ENCODE measurements around the gene MXRA5. TPM values are rescaled to one million over a fixed set of nuclear protein-coding genes. Genes with fewer than 3 reads are reported as not detected.
"Not testable (repeated sequence)": the region's sequence is repeated elsewhere in the genome, so short reads cannot be mapped to it uniquely, and the experiment has no call there.

Gene MXRA5
- total RNA-seq, 1 donor from 2014 or later: 3.5 TPM

DNA sequence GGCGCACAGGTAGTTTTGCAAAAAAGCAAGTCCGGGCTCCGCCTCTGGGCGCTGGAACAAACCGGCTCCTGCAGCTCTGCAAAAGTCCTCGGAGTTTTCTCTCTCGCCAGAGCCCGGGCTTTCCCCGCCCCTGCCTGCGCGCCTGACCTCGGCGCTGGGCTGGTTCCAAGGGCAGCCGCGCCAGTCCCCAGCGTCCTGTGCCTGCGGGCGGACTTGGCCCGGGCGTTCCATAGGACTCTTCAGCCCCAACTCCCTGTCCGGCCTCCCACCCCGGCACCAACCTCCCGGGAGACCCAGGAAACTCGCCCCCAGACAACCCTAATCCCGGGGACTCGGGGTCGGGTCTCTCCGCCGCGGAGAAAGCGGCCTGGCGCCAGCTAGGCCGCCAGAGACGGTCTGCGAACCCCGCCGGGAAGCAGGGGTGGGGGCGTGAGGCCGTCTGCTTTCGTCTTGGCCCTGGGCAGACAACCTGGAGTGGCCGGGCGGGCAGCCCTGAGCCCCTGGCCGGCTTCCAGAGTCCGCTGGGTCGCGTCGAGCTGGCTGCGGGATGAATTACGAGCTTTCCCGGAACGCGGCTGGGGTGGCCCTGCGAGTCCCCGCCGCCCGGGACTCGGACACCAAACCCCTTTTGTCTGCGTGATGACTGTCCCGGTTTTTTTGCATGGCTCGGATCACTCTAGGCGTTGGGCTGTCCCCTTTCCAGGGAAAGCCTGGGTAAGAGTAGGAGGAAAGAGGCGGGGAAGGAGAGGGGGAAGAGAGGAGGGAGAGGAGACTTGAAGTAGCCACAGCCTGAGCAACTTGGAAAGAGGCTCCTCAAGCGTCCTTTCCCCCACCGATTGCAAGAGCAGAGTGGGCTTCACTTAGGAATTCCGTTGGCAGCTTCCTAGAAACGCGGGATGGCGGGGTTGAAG lies 916 bp downstream of the MXRA5 start:
- no peak for DNase-seq (ENCODE audit: low spot score)

DNA sequence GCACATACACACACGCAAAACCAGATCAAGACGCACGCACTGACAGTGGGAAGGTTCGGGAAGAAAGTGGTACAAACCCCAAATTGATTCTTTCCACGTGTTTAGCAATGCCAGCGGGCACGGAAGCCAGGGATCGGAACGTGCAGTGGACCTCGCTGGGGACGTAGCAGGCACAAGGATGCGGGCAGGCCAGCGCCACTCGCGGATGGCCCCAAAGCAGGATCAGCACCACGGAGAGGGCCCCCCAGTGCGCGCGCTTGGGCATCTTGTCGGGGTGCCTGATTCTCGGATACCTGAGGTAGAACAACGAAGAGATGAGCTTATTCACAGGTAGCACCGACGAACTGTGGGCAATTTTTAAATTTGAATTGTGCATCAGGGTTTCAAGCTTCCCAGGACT lies 2.9 kb downstream of the MXRA5 start:
- DNase-seq (ENCODE audit: low spot score): not testable (repeated sequence)

DNA sequence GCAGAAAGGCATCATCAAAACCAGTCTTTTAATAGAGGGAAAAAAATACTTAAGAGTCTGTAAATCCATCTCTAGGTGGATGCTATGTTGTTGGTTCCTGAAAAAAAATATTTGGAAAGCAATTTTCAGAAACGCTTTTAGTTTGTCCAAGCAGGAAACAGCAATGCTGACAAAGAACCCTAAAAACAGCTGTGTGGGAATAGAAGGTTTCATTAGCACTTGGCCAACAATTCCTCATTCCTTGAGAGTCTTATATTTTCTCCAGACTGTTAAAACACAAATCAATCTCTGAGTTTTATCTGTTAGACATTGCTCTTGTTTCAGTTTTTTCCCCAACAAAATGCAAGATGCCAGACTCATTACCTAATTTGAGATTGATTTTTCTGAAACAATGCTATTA lies 6.4 kb downstream of the MXRA5 start:
- DNase-seq (ENCODE audit: low spot score): no peak

DNA sequence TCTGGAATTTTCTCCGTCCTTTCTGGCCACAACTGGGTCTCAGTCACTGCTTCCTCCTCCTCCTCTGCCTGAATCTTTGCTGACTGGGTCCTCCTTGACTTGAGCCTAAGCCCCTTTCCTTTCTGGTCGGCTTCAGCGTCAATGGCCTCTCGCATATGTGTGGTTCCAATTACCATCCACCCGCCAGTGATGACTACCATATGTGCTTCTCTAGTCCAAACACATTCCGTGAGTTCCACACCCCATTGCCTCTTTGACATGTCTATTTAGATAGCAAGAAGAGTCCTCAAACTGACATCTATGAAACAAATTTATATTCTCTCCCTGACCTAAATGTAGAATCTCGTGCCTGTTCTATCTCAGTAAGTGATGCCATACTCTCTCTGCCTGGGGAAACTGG lies 19.8 kb downstream of the MXRA5 start:
- no peak for DNase-seq (ENCODE audit: low spot score)

DNA sequence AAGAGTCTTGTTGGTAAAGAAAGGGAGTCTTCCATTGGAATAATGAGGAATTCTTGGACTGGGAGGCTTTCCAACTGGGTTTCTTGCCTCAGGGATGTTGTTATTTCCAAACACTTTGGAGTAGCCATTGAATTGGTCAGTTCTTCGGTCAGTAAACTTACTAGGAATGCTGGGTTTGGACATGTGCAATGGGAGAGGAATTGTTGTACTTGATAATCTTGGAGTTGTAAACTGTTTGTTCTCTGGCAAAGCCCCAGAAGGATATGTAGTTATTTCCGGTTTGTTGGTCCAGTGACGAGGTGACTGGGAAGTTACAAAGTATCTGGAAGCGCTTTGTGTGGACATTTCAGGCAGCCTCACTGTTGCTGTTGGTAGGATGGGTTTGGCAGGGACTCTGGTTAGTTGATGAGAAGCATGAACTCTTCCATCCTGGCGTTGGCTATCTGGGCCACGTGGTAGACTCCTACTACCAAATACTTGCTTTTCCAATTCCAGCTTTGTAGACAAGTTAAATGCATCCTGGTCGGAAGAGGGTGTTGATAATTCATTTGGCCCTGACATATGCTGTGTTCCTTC lies 25.9 kb downstream of the MXRA5 start:
- no peak for DNase-seq (ENCODE audit: low spot score)

DNA sequence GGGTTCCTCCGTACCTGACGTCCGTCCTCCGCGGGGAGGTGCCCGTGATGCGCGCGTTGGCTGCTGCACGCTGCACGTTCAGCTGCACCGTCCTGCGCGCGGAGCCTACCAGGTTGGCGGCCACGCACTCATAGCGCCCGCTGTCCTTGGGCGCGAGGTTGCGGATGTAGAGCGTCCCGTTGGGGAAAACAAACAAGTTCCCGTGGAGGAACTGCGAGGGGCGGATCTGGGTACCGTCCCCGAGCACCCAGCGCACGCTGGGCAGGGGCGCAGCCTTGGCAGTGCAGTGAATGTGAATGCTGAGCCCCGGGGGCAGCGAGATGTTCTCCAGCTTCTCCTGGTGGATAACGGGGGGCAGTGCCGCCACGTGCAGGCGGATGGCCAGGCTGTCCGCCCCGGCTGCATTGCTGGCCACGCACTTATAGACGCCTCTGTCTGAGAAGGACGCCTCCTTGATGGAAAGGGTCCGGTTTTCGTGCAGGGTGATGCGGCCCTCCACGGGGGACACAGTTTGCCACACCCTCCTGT lies 29.2 kb downstream of the MXRA5 start:
- DNase-seq (ENCODE audit: low spot score): no peak

DNA sequence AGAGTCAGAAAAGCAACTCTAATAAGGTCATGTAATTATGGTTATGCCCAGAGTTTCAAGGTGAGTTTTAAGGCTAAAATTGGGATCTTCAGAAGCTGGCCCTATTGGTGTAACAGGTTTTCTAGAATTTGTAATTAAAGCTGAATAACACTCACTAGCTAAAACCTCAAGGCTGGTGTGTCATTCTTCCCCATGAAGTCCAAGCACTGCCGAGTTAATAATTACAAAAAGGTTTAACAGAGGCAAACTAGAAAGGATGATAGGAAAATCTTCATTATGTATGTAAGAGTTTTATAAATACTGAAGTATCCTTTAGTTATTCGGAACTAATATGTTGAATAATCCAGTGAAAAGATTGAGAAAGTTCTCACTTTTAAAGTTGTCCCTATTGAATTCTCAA lies 34.3 kb downstream of the MXRA5 start:
- no peak for DNase-seq (ENCODE audit: low spot score)

DNA sequence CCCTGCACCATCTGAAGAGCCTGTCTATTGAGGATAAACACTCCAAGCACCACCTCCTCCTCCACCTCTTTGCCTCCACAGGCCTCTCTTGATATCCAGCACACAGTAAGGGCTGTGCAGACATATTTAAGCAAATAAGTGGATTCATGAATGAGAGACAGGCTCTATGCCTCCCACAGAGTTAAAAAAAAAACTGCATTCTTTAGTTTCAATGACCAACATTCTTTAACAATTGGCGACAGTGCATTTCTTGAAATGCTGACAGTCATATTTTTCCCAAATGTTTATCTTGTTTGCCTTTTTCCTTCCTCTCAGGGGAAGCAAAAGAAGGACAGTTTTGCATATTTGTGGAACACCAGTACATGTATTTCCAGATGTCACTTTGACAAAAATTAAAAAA lies 38.6 kb downstream of the MXRA5 start:
- DNase-seq (ENCODE audit: low spot score): no peak

DNA sequence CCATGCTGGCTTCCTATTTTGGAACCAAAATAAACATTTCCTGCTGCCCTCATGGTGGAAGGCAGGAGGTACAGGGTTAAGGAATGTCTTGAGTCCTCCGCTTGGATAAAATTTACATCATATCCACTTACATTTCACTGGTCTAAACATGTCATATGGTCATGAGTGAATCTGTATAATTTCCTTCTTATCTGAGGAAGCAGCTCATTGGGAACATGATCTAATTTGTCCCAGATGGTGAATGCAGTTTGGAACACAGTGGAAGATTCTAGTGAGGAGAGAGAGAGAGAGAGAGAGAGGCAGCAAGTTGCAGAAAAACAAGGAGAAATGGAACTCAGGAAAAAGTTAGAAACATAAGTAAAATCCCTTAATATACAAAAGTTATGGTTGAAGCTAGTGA lies 46.8 kb downstream of the MXRA5 start:
- no peak for DNase-seq (ENCODE audit: low spot score)

DNA sequence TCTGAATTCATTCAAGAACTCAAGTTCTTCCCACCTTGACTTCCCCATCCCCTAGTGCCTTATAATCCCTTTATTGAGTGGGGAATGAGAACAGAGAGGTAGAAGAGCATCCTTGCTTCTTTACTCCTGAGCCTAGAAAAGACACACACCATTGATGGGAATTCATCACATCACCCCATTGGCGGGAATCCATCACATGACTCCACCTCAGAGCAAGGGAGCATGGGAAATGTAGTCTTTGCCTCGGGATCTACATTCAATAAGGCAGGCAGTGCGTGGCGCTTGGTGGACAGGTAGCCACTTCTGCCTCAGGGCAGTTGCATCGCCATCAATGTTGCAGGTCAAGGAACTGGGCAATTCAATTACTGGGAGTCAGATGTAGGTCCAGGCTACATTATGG lies 50.7 kb downstream of the MXRA5 start:
- no peak for DNase-seq (ENCODE audit: low spot score)

DNA sequence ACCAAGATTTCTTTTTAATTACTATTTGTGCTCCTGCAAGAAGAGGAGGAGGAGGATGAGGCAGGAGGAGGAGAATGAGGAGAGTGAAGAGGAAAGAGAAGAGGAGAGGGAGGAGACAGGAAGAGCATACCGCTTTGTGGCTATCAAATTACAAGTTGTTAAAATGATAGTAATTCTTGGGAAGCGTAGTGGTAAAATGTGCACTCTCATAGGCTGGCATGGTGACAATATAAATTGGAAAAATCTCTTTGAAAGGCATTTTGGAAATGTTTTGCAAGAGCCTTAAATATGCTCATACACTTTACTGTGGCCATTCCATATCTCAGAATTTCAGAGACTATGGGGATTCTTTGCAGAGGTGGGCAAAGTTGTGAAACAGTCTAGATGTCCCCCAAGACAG lies 53.2 kb downstream of the MXRA5 start:
- DNase-seq (ENCODE audit: low spot score): no peak

DNA sequence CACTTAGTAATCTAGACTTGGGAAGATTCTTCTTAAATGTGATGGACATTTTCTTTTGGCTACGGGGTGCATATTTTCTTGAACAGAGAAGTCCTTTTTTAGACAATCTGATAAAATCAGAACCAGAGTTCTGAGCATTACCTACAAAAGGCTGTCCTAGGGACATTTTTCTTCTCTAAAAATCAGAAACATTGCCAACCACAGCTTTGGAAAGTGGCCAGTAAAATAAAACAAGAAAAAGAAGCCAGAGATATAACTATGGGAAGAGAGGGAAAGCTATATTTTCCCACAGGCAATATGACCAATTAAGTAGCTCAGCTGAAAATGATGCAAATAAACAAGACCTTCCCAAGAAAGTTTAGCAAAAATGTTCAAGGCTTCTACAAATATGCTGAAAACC lies 55.9 kb downstream of the MXRA5 start:
- DNase-seq (ENCODE audit: low spot score): no peak

DNA sequence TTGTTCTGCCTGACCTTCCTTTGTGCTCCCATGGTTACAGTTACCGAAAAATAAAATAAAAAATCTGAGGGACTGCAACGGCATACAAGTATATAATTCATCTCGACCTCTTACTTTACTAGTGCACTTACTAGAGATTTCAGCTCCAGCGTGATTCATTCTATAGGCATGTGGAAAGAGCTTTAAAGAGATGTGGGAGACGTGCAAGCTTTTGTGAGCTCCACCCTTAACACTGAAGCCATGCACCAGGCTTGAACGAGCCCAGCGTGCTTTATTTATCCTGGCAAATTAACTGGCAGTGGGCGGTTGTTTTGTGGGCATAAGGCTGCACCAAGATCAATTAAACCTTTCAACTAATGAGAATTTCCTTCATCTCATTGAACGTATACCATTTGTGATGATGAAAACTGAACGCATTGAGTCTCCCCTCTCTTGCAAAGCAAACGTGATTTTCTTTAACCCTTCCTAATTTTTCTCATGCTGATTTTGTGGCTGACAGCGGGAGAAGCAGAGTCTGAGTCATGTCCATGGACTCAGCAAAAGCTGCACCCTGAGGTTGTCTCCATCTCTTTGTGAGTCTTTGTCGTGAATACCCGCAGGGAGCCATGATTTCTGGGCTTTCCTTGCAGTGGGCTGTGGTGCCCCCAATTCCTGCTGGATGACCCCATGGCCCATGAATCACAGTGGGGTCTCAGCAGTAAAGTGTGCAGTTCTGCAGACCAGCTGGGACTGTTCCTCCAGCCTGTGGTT lies 60.1 kb downstream of the MXRA5 start:
- no peak for DNase-seq (ENCODE audit: low spot score)

DNA sequence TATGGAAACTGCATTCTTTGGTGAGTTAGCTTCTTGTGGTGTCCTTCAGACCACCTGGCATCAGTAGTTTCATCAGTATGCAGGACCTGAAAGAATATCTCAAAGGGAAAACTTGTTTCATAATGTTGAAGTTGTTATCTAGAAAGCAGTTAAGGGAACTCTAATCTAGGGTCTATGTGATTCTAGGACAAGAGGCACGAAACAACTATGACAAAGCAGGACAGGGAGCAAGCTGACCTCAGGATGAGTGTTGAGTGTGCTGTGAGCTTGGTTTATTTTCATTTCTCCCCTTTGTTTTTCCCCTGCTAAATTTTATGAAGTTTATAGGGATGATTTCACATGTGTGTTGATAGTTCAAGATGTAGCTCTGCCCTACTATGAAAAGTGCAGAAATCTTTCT lies 65.7 kb downstream of the MXRA5 start:
- no peak for DNase-seq (ENCODE audit: low spot score)

DNA sequence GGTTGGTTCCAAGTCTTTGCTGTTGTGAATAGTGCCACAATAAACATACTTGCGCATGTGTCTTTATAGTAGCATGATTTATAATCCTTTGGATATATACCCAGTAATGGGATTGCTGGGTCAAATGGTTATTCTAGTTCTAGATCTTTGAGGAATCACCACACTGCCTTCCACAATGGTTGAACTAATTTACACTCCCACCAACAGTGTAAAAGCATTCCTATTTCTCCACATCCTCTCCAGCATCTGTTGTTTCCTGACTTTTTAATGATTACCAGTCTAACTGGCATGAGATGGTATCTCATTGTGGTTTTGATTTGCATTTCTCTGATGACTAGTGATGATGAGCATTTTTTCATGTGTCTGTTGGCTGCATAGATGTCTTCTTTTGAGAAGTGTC lies 72.8 kb downstream of the MXRA5 start:
- not testable (repeated sequence) for DNase-seq (ENCODE audit: low spot score)

DNA sequence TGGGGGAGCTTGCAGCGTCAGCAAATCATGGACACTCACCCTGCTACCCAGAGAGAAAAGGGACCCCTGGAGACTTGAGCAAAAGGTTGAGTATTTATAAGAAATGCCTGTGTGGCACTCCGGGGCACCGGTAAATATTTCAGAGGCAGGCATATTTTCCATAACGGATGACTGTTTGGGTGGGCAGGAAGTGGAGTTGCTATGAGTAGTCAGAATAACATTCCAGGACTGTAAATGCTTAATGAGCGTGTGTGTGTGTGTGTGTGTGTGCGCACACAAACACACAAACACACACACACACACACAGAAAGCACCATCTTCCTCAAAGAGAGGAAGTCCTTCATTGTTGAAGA lies 74.6 kb downstream of the MXRA5 start:
- DNase-seq (ENCODE audit: low spot score): no peak

DNA sequence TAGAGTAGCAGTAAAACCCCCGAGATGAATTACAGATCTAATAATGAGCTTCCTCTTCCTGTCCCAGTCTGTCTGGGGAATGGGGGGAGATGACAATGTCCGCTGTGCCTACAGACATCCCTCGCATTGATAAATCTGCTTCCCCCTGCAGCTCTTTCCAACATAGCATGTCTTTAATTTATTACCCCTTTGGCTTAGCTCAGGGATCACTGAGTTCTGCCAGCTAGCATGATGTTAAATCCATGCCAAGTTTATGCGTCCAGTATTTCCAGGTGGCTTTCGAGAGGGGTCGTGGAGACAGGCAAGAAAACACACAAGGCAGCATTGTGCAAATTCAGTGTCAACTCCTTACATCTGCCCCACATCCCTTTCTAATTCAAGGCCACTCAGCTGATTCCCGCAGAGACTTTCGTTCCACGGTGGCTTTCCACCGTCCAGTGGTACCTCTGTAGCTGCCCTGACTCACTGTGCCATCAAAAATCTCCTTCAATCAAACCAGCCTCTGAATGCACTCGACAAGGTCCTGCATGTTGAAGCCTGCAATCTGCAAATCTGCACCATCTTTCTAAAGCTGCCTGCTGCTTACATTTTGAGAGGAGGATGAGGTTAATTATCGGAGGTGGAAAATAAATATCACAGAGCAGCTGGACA lies 75.1 kb downstream of the MXRA5 start:
- no peak for DNase-seq (ENCODE audit: low spot score)

DNA sequence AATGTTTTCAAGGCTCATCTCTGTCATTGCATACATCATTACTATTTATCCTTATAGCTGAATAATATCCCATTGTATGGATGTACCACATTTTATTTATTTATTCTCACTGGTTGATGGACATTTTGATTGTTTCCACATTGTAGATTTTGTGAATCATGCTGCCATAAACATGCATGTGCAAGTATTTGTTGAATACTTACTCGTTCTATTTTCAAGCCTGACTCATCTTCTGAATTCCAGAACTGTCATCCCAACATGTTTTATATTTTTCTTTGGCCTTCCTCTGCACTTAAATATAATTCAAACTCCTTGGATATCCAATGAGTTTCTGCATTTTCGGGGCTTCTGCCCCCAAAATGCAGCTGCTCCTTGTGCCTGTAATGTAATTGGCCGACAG lies 77.6 kb downstream of the MXRA5 start:
- no peak for DNase-seq (ENCODE audit: low spot score)

DNA sequence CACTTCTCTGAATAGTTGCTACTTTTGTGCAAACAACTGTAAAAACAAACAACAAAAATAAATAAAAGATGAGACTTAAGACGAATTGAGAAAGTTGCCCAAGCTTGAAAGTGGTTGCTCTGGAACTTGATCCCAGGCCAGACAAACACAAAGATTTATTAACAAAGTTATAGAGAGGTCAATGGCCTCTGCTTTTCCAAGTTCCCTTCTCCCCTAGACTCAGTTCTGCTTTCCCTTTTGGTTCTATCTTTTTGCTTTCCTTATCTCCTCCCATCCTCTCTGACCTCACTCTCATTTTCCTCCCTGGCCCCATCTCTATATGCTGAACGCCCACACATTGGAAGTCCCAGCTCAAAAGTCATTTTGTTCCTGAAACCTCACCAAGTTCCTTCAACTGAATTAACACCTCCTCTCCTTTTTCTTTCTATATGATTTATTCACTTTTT lies 82.7 kb downstream of the MXRA5 start:
- DNase-seq (ENCODE audit: low spot score): no peak

DNA sequence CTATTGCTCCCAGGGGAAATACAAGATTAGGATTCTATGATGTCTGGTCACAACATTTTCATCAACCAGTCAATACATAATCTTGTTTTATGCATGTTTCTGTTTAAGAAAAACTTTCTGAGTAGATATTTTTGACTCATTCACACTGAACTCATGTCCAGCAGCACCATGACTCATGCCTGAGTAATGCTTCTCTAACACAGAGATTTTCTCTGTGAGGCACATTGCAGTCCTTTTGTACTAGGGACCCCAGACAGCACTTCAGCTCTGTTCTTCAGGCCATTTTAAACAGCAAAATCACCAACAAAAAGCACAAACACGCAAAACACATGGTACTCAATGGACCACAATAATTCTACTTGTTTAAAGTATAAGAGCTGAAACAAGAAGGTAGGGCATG lies 83.6 kb downstream of the MXRA5 start:
- DNase-seq (ENCODE audit: low spot score): no peak

Data from mesenteric fat pad (tissue), 1 donor.